ENCODE results near the gene MCTP2.

DNA sequence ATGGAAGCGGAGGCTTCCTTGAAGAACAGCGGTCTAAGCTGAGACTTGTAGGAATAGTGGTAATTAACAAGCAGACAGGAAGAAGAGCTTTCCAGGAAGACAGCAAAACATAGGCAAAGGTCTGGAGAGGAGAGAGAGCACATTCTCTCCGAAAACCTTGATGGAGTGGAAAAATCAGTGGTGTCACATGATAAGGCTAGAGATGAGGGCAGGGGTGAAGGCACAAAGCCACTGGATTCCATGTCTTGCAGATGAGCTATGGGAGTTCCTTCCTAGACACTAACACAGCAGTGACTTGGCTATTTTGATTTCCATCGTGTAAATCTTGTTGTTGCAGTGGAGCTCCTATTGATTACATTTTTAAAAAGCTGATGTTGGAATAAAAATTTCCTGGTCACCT is 132.0 kb downstream of the MCTP2 start:
- TF ChIP-seq, protein P1, sequence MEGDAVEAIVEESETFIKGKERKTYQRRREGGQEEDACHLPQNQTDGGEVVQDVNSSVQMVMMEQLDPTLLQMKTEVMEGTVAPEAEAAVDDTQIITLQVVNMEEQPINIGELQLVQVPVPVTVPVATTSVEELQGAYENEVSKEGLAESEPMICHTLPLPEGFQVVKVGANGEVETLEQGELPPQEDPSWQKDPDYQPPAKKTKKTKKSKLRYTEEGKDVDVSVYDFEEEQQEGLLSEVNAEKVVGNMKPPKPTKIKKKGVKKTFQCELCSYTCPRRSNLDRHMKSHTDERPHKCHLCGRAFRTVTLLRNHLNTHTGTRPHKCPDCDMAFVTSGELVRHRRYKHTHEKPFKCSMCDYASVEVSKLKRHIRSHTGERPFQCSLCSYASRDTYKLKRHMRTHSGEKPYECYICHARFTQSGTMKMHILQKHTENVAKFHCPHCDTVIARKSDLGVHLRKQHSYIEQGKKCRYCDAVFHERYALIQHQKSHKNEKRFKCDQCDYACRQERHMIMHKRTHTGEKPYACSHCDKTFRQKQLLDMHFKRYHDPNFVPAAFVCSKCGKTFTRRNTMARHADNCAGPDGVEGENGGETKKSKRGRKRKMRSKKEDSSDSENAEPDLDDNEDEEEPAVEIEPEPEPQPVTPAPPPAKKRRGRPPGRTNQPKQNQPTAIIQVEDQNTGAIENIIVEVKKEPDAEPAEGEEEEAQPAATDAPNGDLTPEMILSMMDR (IDR thresholded peaks at IDR 0.05; ENCODE audit: insufficient read depth, low read length, poor library complexity, severe bottlenecking) = no peak
- no peak for TF ChIP-seq EZH2phosphoT487 (conservative IDR thresholded peaks at IDR 0.05; ENCODE audit: low read length)
